ENCODE measurements around the gene TYW1B.
"Not testable (repeated sequence)": the region's sequence is repeated elsewhere in the genome, so short reads cannot be mapped to it uniquely, and the experiment has no call there.

The TYW1B gene

GRCh38 chr7:72622532-72622931 is 205.5 kb downstream of the TYW1B start:
- Histone ChIP-seq H3K27ac (peak overlapping the region; percentile 73), H3K4me3 (IDR thresholded peaks at IDR 0.05; ENCODE audit: insufficient read depth, low read depth, low read length) (no peak overlapping the region), H3K79me2 (ENCODE audit: insufficient read depth, low read depth) (peaks cover 33% of the 10 kb centered on the region; the same call in 1 of the 2 replicates), H3K27me3 (ENCODE audit: insufficient read depth, low read depth) (no peaks in the 10 kb centered on the region), H2AFZ (ENCODE audit: low read depth) (no peak overlapping the region), H3K9ac (no peak overlapping the region; the same call in 1 of the 2 replicates), H3K4me2 (peak overlapping the region; percentile 50), H3K36me3 (ENCODE audit: insufficient read depth) (no peaks in the 10 kb centered on the region), H3K4me1 (ENCODE audit: low read depth, poor library complexity, severe bottlenecking) (peaks cover 92% of the 10 kb centered on the region), H4K20me1 (ENCODE audit: insufficient read depth) (no peaks in the 10 kb centered on the region)
- TF ChIP-seq, protein P1, sequence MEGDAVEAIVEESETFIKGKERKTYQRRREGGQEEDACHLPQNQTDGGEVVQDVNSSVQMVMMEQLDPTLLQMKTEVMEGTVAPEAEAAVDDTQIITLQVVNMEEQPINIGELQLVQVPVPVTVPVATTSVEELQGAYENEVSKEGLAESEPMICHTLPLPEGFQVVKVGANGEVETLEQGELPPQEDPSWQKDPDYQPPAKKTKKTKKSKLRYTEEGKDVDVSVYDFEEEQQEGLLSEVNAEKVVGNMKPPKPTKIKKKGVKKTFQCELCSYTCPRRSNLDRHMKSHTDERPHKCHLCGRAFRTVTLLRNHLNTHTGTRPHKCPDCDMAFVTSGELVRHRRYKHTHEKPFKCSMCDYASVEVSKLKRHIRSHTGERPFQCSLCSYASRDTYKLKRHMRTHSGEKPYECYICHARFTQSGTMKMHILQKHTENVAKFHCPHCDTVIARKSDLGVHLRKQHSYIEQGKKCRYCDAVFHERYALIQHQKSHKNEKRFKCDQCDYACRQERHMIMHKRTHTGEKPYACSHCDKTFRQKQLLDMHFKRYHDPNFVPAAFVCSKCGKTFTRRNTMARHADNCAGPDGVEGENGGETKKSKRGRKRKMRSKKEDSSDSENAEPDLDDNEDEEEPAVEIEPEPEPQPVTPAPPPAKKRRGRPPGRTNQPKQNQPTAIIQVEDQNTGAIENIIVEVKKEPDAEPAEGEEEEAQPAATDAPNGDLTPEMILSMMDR (conservative IDR thresholded peaks at IDR 0.05; ENCODE audit: low read depth, low read length) = no peak

GRCh38 chr7:72621761-72622187 is 206.2 kb downstream of the TYW1B start:
- not testable (repeated sequence) for H2AFZ ChIP-seq (ENCODE audit: low read depth); H4K20me1 ChIP-seq (ENCODE audit: insufficient read depth); H3K4me3 ChIP-seq (IDR thresholded peaks at IDR 0.05; ENCODE audit: insufficient read depth, low read depth, low read length); H3K36me3 ChIP-seq (ENCODE audit: insufficient read depth); H3K27me3 ChIP-seq (ENCODE audit: insufficient read depth, low read depth)
- Histone ChIP-seq H3K27ac (peak overlapping the region; percentile 73), H3K79me2 (ENCODE audit: insufficient read depth, low read depth) (peaks cover 33% of the 10 kb centered on the region; the same call in 1 of the 2 replicates), H3K9ac (peak overlapping the region; percentile 13; the same call in 1 of the 2 replicates), H3K4me2 (peak overlapping the region; percentile 50), H3K4me1 (ENCODE audit: low read depth, poor library complexity, severe bottlenecking) (peaks cover 88% of the 10 kb centered on the region)

- peak overlapping the region; percentile 50; the same call in 1 of the 2 replicates for H3K4me2 ChIP-seq
Measured at GRCh38 chr7:72620923-72621322, 207.1 kb downstream of the TYW1B start.

DNA sequence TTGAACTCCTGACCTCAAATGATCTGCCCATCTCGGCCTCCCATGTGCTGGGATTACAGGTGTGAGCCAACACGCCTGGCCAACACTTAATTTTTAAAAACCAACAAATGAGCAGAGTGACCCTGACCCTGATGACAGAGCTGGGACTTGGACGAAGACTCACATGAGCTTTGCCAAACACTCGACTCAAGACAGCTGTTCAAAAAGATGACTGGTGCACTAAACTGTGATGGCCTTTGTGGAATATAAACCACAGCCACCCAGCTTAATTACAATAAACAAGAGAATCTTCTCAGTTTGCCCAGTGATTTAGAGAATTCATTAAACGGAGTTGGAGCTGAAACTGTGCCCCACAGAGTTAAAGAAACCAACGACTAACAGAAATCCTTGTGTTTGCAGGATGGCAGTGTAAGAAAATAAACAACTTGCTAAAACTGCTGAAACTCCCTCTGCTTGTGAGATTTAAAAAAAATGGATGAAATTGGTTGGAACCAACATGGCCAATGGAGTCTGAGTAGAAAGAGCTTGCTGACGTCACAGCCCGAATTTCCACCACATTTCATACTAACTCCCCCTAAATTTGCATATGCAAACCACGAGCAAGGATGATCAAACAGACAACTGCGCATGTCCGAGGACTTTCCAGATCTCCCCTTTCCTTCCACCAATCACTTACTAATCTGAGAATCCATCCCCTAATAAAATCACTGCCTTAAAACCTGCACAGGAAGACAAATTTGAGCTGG is 209.4 kb downstream of the TYW1B start:
- peak overlapping the region; percentile 71 for H3K4me2 ChIP-seq
- H3K4me3 ChIP-seq (IDR thresholded peaks at IDR 0.05; ENCODE audit: insufficient read depth, low read depth, low read length); H4K20me1 ChIP-seq (ENCODE audit: insufficient read depth); H3K27me3 ChIP-seq (ENCODE audit: insufficient read depth, low read depth); H3K36me3 ChIP-seq (ENCODE audit: insufficient read depth): not testable (repeated sequence)
- H2AFZ ChIP-seq (ENCODE audit: low read depth) = peak overlapping the region; percentile 40; the same call in 1 of the 2 replicates
- H3K27ac ChIP-seq = peak overlapping the region; percentile 91
- TF ChIP-seq, protein P1 (conservative IDR thresholded peaks at IDR 0.05; ENCODE audit: low read depth, low read length) = 0 out of 2 replicates have a peak, but pooled peaks have one; percentile 8
- peaks cover 19% of the 10 kb centered on the region; the same call in 1 of the 2 replicates for H3K79me2 ChIP-seq (ENCODE audit: insufficient read depth, low read depth)
- H3K9ac ChIP-seq = peak overlapping the region; percentile 55; the same call in 1 of the 2 replicates
- peaks cover 71% of the 10 kb centered on the region for H3K4me1 ChIP-seq (ENCODE audit: low read depth, poor library complexity, severe bottlenecking)

More at GRCh38 chr7:72620923-72621322, 207.1 kb downstream of the TYW1B start:
- not testable (repeated sequence) for H3K27me3 ChIP-seq (ENCODE audit: insufficient read depth, low read depth); H3K9ac ChIP-seq; H3K4me3 ChIP-seq (IDR thresholded peaks at IDR 0.05; ENCODE audit: insufficient read depth, low read depth, low read length); H2AFZ ChIP-seq (ENCODE audit: low read depth); H3K36me3 ChIP-seq (ENCODE audit: insufficient read depth); H4K20me1 ChIP-seq (ENCODE audit: insufficient read depth)
- Histone ChIP-seq H3K27ac (peak overlapping the region; percentile 73), H3K4me1 (ENCODE audit: low read depth, poor library complexity, severe bottlenecking) (peaks cover 91% of the 10 kb centered on the region), H3K79me2 (ENCODE audit: insufficient read depth, low read depth) (peaks cover 33% of the 10 kb centered on the region; the same call in 1 of the 2 replicates)

DNA sequence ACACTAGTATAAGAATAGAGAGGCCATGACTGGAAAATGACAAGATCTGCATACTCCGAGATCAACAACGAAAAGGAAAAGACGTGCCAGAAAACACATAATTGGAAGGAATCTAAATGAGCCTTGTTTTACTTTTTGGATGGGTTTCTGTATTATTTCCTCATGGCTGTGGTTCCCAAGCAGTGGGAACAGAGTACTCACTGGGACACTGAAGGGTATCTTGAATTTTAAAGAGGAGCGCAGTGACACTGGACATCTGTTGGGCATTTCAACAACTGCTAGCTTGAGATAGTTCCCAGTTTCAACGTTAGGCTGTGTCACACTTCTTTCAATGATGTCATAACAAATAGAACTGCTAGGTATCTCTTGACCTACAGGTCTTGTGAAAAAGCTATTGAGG is 218.2 kb downstream of the TYW1B start:
- not testable (repeated sequence) for H2AFZ ChIP-seq (ENCODE audit: low read depth); H3K4me1 ChIP-seq (ENCODE audit: low read depth, poor library complexity, severe bottlenecking); H3K4me3 ChIP-seq (IDR thresholded peaks at IDR 0.05; ENCODE audit: insufficient read depth, low read depth, low read length); H3K36me3 ChIP-seq (ENCODE audit: insufficient read depth); H3K4me2 ChIP-seq; H3K79me2 ChIP-seq (ENCODE audit: insufficient read depth, low read depth); H3K27me3 ChIP-seq (ENCODE audit: insufficient read depth, low read depth); H3K9ac ChIP-seq; H3K27ac ChIP-seq; H4K20me1 ChIP-seq (ENCODE audit: insufficient read depth)

DNA sequence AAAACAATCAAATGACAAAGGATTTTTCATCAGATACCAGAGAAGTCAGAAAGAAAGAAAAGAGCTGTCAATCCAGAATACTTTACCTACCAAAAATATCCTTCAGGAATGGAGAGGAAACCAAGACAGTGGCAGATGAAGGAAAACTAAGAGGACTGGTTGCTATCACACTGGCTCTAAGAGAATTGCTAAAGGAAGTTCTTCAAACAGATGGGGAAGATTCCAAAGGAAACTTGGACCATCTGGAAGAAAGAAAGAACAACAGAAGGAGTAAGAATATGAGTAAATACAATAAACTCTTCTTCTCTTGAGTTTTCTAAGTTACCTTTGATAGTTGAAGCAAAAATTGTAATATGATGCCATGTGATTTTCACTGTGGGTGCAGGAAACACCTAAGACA is 220.0 kb downstream of the TYW1B start:
- H3K36me3 ChIP-seq (ENCODE audit: insufficient read depth); H3K4me1 ChIP-seq (ENCODE audit: low read depth, poor library complexity, severe bottlenecking); H4K20me1 ChIP-seq (ENCODE audit: insufficient read depth); H3K27me3 ChIP-seq (ENCODE audit: insufficient read depth, low read depth); H3K4me3 ChIP-seq (IDR thresholded peaks at IDR 0.05; ENCODE audit: insufficient read depth, low read depth, low read length); H3K27ac ChIP-seq; H2AFZ ChIP-seq (ENCODE audit: low read depth); H3K4me2 ChIP-seq; H3K79me2 ChIP-seq (ENCODE audit: insufficient read depth, low read depth); H3K9ac ChIP-seq: not testable (repeated sequence)

- H3K27me3 ChIP-seq (ENCODE audit: insufficient read depth, low read depth); H3K9ac ChIP-seq; H3K36me3 ChIP-seq (ENCODE audit: insufficient read depth); H4K20me1 ChIP-seq (ENCODE audit: insufficient read depth); H3K4me1 ChIP-seq (ENCODE audit: low read depth, poor library complexity, severe bottlenecking); H2AFZ ChIP-seq (ENCODE audit: low read depth); H3K4me2 ChIP-seq; H3K79me2 ChIP-seq (ENCODE audit: insufficient read depth, low read depth); H3K4me3 ChIP-seq (IDR thresholded peaks at IDR 0.05; ENCODE audit: insufficient read depth, low read depth, low read length); H3K27ac ChIP-seq: not testable (repeated sequence)
Measured at GRCh38 chr7:72605863-72606431, 222.1 kb downstream of the TYW1B start.

- not testable (repeated sequence) for H3K4me2 ChIP-seq; H4K20me1 ChIP-seq (ENCODE audit: insufficient read depth); H2AFZ ChIP-seq (ENCODE audit: low read depth); H3K27ac ChIP-seq; H3K4me3 ChIP-seq (IDR thresholded peaks at IDR 0.05; ENCODE audit: insufficient read depth, low read depth, low read length); H3K27me3 ChIP-seq (ENCODE audit: insufficient read depth, low read depth); H3K36me3 ChIP-seq (ENCODE audit: insufficient read depth); H3K4me1 ChIP-seq (ENCODE audit: low read depth, poor library complexity, severe bottlenecking); H3K79me2 ChIP-seq (ENCODE audit: insufficient read depth, low read depth); H3K9ac ChIP-seq
Measured at GRCh38 chr7:72604771-72605611, 223.0 kb downstream of the TYW1B start.
